Fibroblast of peridontal ligament (primary cell): Measurements from ENCODE around the gene NDE1.

ENCODE experiments used
- DNase-seq: peaks from one replicate; pipeline ENCODE4 v3.0.0-alpha.2; 2010; ENCODE audit errors: extremely low read depth

Gene NDE1

DNA sequence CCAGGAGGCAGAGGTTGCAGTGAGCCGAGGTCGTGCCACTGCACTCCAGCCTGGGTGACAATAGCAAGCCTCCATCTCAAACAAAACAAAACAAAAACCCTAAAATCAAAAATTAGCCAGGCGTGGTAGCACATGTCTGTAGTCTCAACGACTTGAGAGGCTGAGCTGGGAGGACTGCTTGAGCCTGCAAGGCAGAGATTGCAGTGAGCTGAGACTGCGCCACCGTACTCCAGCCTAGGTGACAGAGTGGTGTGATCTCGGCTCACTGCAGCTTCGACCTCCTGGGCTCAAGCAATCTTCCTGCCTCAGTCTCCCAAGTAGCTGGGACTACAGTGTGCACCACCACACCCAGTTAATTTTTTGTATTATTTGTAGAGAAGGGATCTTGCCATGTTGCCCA is 119.2 kb downstream of the NDE1 start:
- DNase-seq: no peak

DNA sequence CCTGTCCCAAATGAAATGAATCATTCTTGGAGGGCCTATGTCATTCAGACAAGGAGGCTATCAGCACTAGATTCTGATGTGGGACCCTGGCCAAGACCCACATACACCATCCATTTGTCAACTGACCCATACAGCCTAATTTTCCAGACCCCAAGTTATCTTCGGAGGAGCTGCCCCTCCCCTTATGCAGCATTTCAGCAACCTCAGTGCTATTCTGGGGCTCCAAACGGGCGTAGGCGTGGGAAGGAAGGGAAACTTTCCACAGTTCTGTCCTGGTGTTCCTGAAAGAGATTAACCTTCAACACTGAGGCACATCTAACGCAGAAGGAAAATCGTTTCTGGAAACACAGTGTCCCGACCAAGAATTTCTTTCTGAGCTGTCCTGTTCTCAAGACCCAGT is 120.1 kb downstream of the NDE1 start:
- peak; percentile 10 for DNase-seq

DNA sequence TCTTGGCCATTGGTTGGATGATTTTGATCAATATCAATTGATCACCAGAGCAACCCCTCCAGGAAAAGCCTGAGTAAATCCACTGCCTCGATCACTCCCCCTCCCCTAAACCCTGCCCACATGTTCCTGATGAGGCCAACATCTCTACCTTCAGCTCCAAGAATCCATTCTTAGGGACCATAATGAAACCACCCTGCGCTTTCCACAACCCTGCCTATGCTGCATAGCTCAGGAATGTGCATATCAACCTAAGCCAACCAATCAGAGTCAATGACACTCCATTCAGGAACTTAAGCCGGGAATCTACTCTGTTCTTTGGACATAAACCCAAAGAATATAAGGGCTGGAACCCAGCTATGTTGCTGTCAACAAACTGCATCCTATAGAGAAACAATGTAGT is 120.5 kb downstream of the NDE1 start:
- DNase-seq: peak; percentile 71

DNA sequence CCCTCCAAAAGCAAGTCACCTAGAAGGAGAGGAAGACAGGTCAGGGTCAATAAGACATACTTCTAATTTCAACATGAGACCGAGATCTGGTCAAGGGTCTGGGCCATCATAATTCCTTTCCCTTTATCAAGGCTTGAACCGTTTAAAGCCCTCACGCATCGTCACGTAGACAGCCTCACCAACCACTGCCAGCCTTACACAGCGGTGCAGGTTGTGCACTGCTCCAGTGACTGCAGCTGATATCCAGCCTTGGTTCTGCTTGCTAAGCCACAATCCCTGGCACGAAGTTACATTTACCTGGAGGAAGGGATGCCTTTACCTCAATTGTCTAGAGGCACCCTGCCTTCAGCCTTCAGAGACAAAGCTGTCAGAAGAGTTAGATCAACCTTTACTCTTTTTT is 121.6 kb downstream of the NDE1 start:
- DNase-seq: no peak

DNA sequence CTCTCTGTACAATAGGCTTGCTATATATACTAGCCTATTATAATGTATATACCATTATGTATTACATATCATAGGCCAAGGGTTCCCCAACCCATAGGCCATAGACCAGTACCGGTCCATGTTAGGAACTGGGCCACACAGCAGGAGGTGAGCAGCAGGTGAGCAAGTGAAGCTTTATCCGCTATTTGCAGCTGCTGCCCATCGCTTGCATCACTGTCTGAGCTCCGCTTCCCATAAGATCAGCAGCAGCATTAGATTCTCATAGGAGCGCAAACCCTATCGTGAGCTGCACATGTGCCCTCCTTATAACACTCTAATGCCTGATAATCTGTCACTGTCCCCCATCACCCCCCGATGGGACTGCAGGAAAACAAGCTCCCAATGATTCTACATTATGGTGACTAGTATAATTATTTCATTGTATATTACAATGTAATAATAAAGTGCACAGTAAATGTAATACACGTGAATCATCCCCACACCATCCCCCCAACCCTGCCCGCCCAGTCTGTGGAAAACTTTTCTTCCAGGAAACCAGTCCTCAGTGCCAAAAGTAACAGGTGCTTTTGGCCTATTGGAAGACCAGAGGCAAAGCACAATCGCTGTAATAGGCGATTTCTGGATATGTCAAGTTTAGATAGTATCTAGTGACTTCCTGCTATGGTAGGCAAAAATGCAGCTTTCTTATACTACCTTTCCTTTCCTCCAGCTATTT is 122.7 kb downstream of the NDE1 start:
- no peak for DNase-seq

DNA sequence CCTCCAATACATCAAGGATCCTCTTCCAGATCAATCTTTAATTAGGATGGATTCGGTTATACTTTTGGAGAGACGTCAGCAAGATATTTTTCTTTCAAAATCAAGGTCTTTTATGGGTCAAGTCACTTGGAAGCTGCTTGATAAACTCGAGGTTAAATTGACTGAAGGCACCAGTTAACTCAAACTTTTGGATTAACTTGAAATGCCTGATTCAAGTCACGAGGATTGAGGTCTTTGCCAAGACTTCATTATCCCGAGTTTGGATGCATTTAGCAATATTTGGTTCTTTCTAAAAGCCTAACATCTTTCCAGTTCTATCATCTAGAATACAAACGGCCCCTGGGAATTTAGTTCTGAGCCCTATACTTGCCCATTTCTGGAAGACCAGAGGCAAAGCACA is 123.9 kb downstream of the NDE1 start:
- DNase-seq: peak; percentile 90

DNA sequence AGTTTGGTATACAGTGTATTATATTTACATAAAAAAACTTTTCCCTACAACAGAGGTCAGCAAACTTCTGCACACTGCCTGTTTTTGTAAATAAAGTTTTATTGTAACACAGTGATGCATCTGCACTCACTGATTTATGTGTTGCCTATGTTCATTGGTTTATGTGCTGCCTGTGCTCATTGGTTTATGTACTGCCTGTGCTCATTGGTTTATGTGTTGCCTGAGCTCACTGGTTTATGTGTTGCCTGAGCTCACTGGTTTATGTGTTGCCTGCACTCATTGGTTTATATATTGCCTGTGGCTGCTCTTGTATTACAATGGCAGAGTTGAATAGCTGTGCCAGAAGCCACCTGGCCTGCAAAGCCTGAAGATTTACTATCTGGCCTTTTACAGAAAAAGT is 125.2 kb downstream of the NDE1 start:
- DNase-seq: peak; percentile 22

DNA sequence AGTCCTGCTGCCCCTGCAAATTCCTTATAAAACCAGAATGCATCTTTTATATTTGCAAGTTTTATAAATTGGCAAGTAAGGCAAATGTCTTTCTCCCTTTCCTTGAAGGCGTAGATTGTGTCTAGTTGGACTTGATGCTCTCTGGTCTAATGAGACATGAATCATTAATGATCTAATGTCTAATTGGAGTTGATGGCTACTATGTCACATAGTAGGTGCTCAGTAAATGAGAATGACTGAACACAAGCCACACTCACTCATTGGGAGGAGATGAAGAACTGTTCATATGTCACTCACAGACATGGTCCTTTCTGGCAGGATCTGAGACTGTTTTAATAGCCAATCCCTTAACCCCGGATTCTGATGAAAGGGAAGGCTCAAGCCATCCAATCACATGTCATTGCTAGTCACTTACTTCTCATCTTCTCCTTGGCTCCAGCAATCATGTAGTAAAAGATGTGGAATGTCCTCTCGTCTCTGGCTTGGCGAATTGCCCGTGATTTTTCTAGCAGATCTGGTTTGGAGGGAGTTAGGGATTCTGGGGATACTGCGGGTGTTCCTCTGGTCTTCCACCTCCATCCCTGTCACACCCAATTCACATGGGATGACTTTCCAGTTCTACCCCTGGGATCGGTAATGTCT is 125.7 kb downstream of the NDE1 start:
- DNase-seq: peak; percentile 32
